ENCODE results near the gene GHDC.
"Not testable (repeated sequence)": the region's sequence is repeated elsewhere in the genome, so short reads cannot be mapped to it uniquely, and the experiment has no call there.

Gene GHDC

DNA sequence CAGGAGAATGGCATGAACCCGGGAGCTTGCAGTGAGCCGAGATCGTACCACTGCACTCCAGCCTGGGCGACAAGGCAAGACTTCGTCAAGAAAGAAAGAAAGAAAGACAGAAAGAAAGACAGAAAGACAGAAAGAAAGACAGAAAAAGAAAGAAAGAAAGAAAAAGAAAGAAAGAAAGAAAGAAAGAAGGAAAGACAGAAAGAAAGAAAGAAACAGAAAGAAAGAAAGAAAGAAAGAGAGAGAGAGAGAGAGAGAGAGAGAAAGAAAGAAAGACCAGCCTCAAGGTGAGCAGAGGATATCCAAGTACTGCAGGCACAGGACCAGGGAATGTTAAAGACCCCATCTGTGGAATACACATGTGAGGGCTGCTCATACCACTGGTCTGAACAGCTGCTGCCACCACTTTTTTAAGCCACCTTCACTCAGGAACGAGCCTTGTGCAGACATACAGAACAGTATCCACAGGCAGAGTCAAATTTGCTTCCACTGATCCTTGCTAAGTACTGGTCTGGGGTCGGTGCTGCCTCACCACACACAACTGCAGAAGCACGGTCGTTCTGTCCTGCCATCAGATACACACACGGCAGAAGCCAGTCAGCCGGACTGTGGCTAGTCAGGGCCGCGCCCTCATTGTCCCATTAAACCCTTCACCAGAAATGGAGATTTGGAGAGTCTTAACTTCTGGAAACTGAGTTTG is 47.2 kb downstream of the GHDC start:
- no peak for DNase-seq

DNA sequence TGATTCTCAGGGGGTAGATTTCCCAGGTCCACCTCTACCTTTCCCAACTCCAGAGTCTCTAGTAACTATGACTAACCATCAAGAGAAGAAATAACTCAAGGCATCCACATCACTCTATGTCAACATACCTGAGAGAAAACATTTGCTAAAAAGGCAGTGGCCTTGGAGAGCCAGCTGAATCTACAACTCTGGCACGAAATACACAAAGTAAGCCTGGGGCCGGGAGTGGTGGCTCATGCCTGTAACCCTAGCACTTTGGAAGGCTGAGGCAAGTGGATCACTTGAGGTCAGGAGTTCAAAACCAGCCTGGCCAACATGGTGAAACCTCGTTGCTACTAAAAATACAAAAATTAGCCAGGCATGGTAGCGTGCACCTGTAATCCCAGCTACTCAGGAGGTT is 51.2 kb downstream of the GHDC start:
- not testable (repeated sequence) for DNase-seq

- DNase-seq, result no peak
Measured at GRCh38 chr17:42142371-42142896, 51.9 kb downstream of the GHDC start.

GRCh38 chr17:42141382-42141781 is 52.9 kb downstream of the GHDC start:
- no peak for DNase-seq

DNA sequence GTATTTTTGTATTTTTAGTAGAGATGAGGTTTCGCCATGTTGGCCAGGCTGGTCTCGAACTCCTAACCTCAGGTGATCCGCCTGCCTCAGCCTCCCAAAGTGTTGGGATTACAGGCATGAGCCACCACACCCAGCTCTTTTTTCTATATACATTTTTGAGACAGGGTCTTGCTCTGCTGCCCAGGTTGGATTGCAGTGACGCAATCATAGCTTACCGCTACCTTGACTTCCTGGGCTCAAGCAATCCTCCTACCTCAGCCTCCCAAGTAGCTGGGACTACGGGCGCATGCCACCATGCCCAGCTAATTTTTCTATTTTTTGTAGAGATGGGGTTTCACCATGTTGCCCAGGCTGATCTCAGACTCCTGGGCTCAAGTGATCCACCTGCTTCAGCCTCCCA is 53.6 kb downstream of the GHDC start:
- DNase-seq, result not testable (repeated sequence)
